Measurements from ENCODE around the gene L2HGDH.

L2HGDH gene

GRCh38 chr14:50348933-50349332 lies 36.9 kb upstream of the L2HGDH start:
- H3K27ac ChIP-seq (replicated peaks; ENCODE audit: low read length): no peak overlapping the region
- H3K14ac ChIP-seq (ENCODE audit: low read length): no peak overlapping the region
- H3K4me2 ChIP-seq (ENCODE audit: insufficient read depth, low read length, poor library complexity, severe bottlenecking): no peak overlapping the region
- peaks cover 0 to 8% of the 10 kb centered on the region in 2 donors for H3K4me1 ChIP-seq (ENCODE audit: control insufficient read depth in 2 of 2, insufficient read depth in 1 of 2, low read depth in 1 of 2, low read length in 2 of 2)
- DNase-seq (ENCODE audit: low spot score): no peak
- H2BK12ac ChIP-seq (ENCODE audit: low read length): no peak overlapping the region
- no peak overlapping the region for H2BK15ac ChIP-seq (ENCODE audit: low read length)
- H3K9me3 ChIP-seq (replicated peaks in 1 of 2; ENCODE audit: control insufficient read depth in 2 of 2, insufficient read depth in 1 of 2, low read depth in 1 of 2, low read length in 2 of 2): peaks cover 0 to 7% of the 10 kb centered on the region in 2 donors
- no peak overlapping the region for H2BK120ac ChIP-seq (ENCODE audit: low read depth, low read length)
- H2AFZ ChIP-seq (ENCODE audit: low read length): no peak overlapping the region
- no peak overlapping the region for H3K18ac ChIP-seq (ENCODE audit: low read length)
- H3K4ac ChIP-seq (ENCODE audit: low read length): no peak overlapping the region
- no peak overlapping the region for H3K23ac ChIP-seq (ENCODE audit: low read depth, low read length, poor library complexity)
- H3K27me3 ChIP-seq (ENCODE audit: control insufficient read depth in 3 of 3, insufficient read depth in 3 of 3, low read depth in 1 of 3, low read length in 3 of 3): no peaks in the 10 kb centered on the region
- no peak overlapping the region for H2BK5ac ChIP-seq (ENCODE audit: low read length)
- H3K36me3 ChIP-seq (replicated peaks in 1 of 2; ENCODE audit: control insufficient read depth in 2 of 2, insufficient read depth in 2 of 2, low read length in 2 of 2): no peaks in the 10 kb centered on the region
- no peaks in the 10 kb centered on the region for H3K79me1 ChIP-seq (ENCODE audit: low read depth, low read length)
- no peak overlapping the region for H3K9ac ChIP-seq (ENCODE audit: low read depth, low read length, poor library complexity)
- H4K91ac ChIP-seq (ENCODE audit: low read depth, low read length, poor library complexity): no peak overlapping the region
- no peak overlapping the region for H2AK5ac ChIP-seq (ENCODE audit: low read depth, low read length)
- H4K8ac ChIP-seq (ENCODE audit: low read depth, low read length): no peak overlapping the region
- no peak overlapping the region for H3K4me3 ChIP-seq (ENCODE audit: low read length in 2 of 2)

DNA sequence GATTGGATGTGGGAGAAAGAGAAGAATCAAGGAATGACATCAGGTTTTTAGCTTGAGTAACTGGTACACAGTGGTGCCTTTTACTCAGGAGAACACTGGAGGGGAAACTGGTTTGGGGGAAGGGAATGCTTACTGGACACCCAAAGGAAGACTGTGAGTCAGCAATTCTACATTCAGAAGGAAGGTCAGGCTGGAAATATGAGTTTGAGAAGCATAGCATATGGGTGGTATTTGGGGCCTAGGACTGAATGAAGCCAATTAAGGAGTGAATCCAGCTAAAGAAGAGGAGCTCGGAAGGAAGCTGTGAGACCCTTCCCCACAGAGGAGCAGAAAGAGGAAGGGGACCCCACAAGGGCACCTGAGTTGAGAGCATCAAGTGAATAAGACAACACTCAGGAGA lies 35.5 kb upstream of the L2HGDH start:
- no peak overlapping the region for H3K23ac ChIP-seq (ENCODE audit: low read depth, low read length, poor library complexity)
- H3K9ac ChIP-seq (ENCODE audit: low read depth, low read length, poor library complexity): no peak overlapping the region
- no peaks in the 10 kb centered on the region for H3K36me3 ChIP-seq (replicated peaks in 1 of 2; ENCODE audit: control insufficient read depth in 2 of 2, insufficient read depth in 2 of 2, low read length in 2 of 2)
- H3K9me3 ChIP-seq (replicated peaks in 1 of 2; ENCODE audit: control insufficient read depth in 2 of 2, insufficient read depth in 1 of 2, low read depth in 1 of 2, low read length in 2 of 2): peaks cover 0 to 7% of the 10 kb centered on the region in 2 donors
- DNase-seq (ENCODE audit: low spot score): no peak
- no peak overlapping the region for H4K8ac ChIP-seq (ENCODE audit: low read depth, low read length)
- H3K4me3 ChIP-seq (ENCODE audit: low read length in 2 of 2): no peak overlapping the region
- no peaks in the 10 kb centered on the region for H3K79me1 ChIP-seq (ENCODE audit: low read depth, low read length)
- no peak overlapping the region for H3K4ac ChIP-seq (ENCODE audit: low read length)
- no peak overlapping the region for H3K27ac ChIP-seq (replicated peaks; ENCODE audit: low read length)
- H2BK120ac ChIP-seq (ENCODE audit: low read depth, low read length): no peak overlapping the region
- H3K4me2 ChIP-seq (ENCODE audit: insufficient read depth, low read length, poor library complexity, severe bottlenecking): no peak overlapping the region
- H2BK5ac ChIP-seq (ENCODE audit: low read length): no peak overlapping the region
- no CpG with 5 or more reads among the region's 1 CpG for WGBS, 2 donors (ENCODE audit: extremely low coverage in 2 of 2, insufficient read length in 2 of 2, insufficient replicate concordance in 1 of 2)
- H3K18ac ChIP-seq (ENCODE audit: low read length): no peak overlapping the region
- H2AK5ac ChIP-seq (ENCODE audit: low read depth, low read length): no peak overlapping the region
- H2AFZ ChIP-seq (ENCODE audit: low read length): no peak overlapping the region
- no peak overlapping the region for H2BK15ac ChIP-seq (ENCODE audit: low read length)
- no peak overlapping the region for H4K91ac ChIP-seq (ENCODE audit: low read depth, low read length, poor library complexity)
- no peak overlapping the region for H2BK12ac ChIP-seq (ENCODE audit: low read length)
- H3K14ac ChIP-seq (ENCODE audit: low read length): no peak overlapping the region
- peaks cover 1 to 10% of the 10 kb centered on the region in 2 donors for H3K4me1 ChIP-seq (ENCODE audit: control insufficient read depth in 2 of 2, insufficient read depth in 1 of 2, low read depth in 1 of 2, low read length in 2 of 2)
- H3K27me3 ChIP-seq (ENCODE audit: control insufficient read depth in 3 of 3, insufficient read depth in 3 of 3, low read depth in 1 of 3, low read length in 3 of 3): no peaks in the 10 kb centered on the region

- DNase-seq (ENCODE audit: low spot score): no peak
- Histone ChIP-seq H3K4ac (ENCODE audit: low read length) (no peak overlapping the region), H3K4me2 (ENCODE audit: insufficient read depth, low read length, poor library complexity, severe bottlenecking) (no peak overlapping the region), H2AK5ac (ENCODE audit: low read depth, low read length) (no peak overlapping the region), H2BK120ac (ENCODE audit: low read depth, low read length) (no peak overlapping the region), H3K9ac (ENCODE audit: low read depth, low read length, poor library complexity) (no peak overlapping the region), H3K23ac (ENCODE audit: low read depth, low read length, poor library complexity) (no peak overlapping the region), H2BK12ac (ENCODE audit: low read length) (no peak overlapping the region), H2BK5ac (ENCODE audit: low read length) (no peak overlapping the region), H3K27ac (replicated peaks; ENCODE audit: low read length) (no peak overlapping the region), H3K36me3 (replicated peaks in 1 of 2; ENCODE audit: control insufficient read depth in 2 of 2, insufficient read depth in 2 of 2, low read length in 2 of 2) (no peaks in the 10 kb centered on the region), H3K18ac (ENCODE audit: low read length) (no peak overlapping the region), H3K79me1 (ENCODE audit: low read depth, low read length) (no peaks in the 10 kb centered on the region), H3K4me1 (ENCODE audit: control insufficient read depth in 2 of 2, insufficient read depth in 1 of 2, low read depth in 1 of 2, low read length in 2 of 2) (peaks cover 2 to 12% of the 10 kb centered on the region in 2 donors), H3K4me3 (ENCODE audit: low read length in 2 of 2) (no peak overlapping the region), H3K14ac (ENCODE audit: low read length) (no peak overlapping the region), H4K8ac (ENCODE audit: low read depth, low read length) (no peak overlapping the region), H2BK15ac (ENCODE audit: low read length) (no peak overlapping the region), H4K91ac (ENCODE audit: low read depth, low read length, poor library complexity) (no peak overlapping the region), H3K27me3 (ENCODE audit: control insufficient read depth in 3 of 3, insufficient read depth in 3 of 3, low read depth in 1 of 3, low read length in 3 of 3) (no peaks in the 10 kb centered on the region), H3K9me3 (replicated peaks in 1 of 2; ENCODE audit: control insufficient read depth in 2 of 2, insufficient read depth in 1 of 2, low read depth in 1 of 2, low read length in 2 of 2) (peaks cover 0 to 7% of the 10 kb centered on the region in 2 donors), H2AFZ (ENCODE audit: low read length) (peak overlapping the region; percentile 57)
- no CpG with 5 or more reads among the region's 6 CpGs for WGBS, 2 donors (ENCODE audit: extremely low coverage in 2 of 2, insufficient read length in 2 of 2, insufficient replicate concordance in 1 of 2)
These were observed 33.9 kb upstream of the L2HGDH start for GRCh38 chr14:50345846-50346422.

DNA sequence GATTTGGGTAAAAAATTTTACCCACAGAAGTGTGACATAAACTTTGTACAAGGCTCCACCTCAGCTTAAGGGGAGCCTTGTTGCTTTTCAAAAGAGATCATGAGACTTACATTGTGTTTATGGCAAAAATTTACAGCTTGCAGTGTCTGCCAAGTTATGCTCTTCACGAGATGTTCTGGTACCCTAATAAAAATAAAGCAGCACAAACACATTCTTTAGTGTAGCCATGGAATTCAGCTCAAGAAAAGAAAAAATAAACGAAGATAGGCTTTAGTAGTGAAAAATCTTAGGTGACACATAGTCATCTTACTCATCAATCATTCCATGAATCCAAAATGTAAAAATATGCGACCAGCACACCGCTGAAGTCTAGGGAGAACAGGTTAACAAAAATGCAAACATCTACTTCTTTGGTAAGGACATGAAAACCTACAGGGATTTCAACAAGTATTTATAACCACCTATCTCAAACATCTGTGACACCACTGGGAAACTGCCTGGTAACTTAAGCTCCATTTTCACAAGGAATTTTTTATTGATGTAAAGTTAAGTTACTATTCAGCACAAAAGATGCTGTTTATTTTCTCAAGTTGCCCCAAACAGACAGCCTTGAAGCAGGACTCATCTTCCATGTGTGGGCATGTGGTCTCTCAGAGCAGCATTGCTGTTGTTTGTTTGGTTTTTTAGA lies 33.0 kb upstream of the L2HGDH start:
- Histone ChIP-seq H3K27ac (replicated peaks; ENCODE audit: low read length) (no peak overlapping the region), H3K27me3 (ENCODE audit: control insufficient read depth in 3 of 3, insufficient read depth in 3 of 3, low read depth in 1 of 3, low read length in 3 of 3) (no peaks in the 10 kb centered on the region), H2AK5ac (ENCODE audit: low read depth, low read length) (no peak overlapping the region), H3K4me2 (ENCODE audit: insufficient read depth, low read length, poor library complexity, severe bottlenecking) (no peak overlapping the region), H4K8ac (ENCODE audit: low read depth, low read length) (no peak overlapping the region), H2BK5ac (ENCODE audit: low read length) (no peak overlapping the region), H3K9ac (ENCODE audit: low read depth, low read length, poor library complexity) (no peak overlapping the region), H3K36me3 (replicated peaks in 1 of 2; ENCODE audit: control insufficient read depth in 2 of 2, insufficient read depth in 2 of 2, low read length in 2 of 2) (no peaks in the 10 kb centered on the region), H3K23ac (ENCODE audit: low read depth, low read length, poor library complexity) (no peak overlapping the region), H2BK15ac (ENCODE audit: low read length) (no peak overlapping the region), H3K14ac (ENCODE audit: low read length) (no peak overlapping the region), H2AFZ (ENCODE audit: low read length) (no peak overlapping the region), H2BK120ac (ENCODE audit: low read depth, low read length) (no peak overlapping the region), H4K91ac (ENCODE audit: low read depth, low read length, poor library complexity) (no peak overlapping the region), H3K4me1 (ENCODE audit: control insufficient read depth in 2 of 2, insufficient read depth in 1 of 2, low read depth in 1 of 2, low read length in 2 of 2) (peaks cover 2 to 12% of the 10 kb centered on the region in 2 donors), H3K79me1 (ENCODE audit: low read depth, low read length) (no peaks in the 10 kb centered on the region), H3K18ac (ENCODE audit: low read length) (no peak overlapping the region), H3K9me3 (replicated peaks in 1 of 2; ENCODE audit: control insufficient read depth in 2 of 2, insufficient read depth in 1 of 2, low read depth in 1 of 2, low read length in 2 of 2) (peaks cover 0 to 2% of the 10 kb centered on the region in 2 donors), H3K4me3 (ENCODE audit: low read length in 2 of 2) (no peak overlapping the region), H3K4ac (ENCODE audit: low read length) (no peak overlapping the region), H2BK12ac (ENCODE audit: low read length) (no peak overlapping the region)
- no CpG with 5 or more reads among the region's 4 CpGs for WGBS, 2 donors (ENCODE audit: extremely low coverage in 2 of 2, insufficient read length in 2 of 2, insufficient replicate concordance in 1 of 2)
- no peak for DNase-seq (ENCODE audit: low spot score)
